Loucy (cell line): Measurements from ENCODE around the gene PDGFC.

Source experiments
- H2AFZ ChIP-seq: fragments of 200-600 bp; sonication (generic); 2 replicates; pipeline ENCODE4 v1.6.0; 2016; ENCODE audit warnings: antibody characterized with exemption, mild to moderate bottlenecking, low read length, moderate library complexity
- H3F3A ChIP-seq: fragments of 200-600 bp; 2 replicates; pipeline ENCODE4 v1.6.0; 2016; ENCODE audit warnings: antibody characterized with exemption, low read depth, mild to moderate bottlenecking
- H3K27me3 ChIP-seq: fragments of 200-600 bp; sonication (generic); 2 replicates; pipeline ENCODE4 v1.6.1; 2014; ENCODE audit warnings: low read length, mild to moderate bottlenecking; ENCODE audit not compliant: insufficient read depth, poor library complexity, severe bottlenecking
- H3K36me3 ChIP-seq: fragments of 200-600 bp; sonication (generic); 2 replicates; pipeline ENCODE4 v1.6.1; 2016; ENCODE audit warnings: low read length; ENCODE audit not compliant: insufficient read depth
- H3K4me1 ChIP-seq: fragments of 200-600 bp; sonication (generic); 2 replicates; pipeline ENCODE4 v1.5.1; 2014; ENCODE audit warnings: low read length, mild to moderate bottlenecking; ENCODE audit not compliant: insufficient read depth, poor library complexity, severe bottlenecking
- H3K4me2 ChIP-seq: fragments of 200-600 bp; sonication (generic); 2 replicates; pipeline ENCODE4 v1.6.0; 2014; ENCODE audit warnings: antibody characterized with exemption, low read length, low read depth, mild to moderate bottlenecking; ENCODE audit not compliant: poor library complexity, severe bottlenecking
- H3K4me3 ChIP-seq: fragments of 200-600 bp; sonication (generic); 2 replicates; pipeline ENCODE4 v1.5.1; 2014; ENCODE audit warnings: low read length, mild to moderate bottlenecking, mixed read lengths; ENCODE audit not compliant: poor library complexity, severe bottlenecking
- H3K79me2 ChIP-seq: fragments of 200-600 bp; sonication (generic); 2 replicates; pipeline ENCODE4 v1.6.1; 2014; ENCODE audit warnings: low read length; ENCODE audit not compliant: insufficient read depth
- H3K9ac ChIP-seq: fragments of 200-600 bp; sonication (generic); 2 replicates; pipeline ENCODE4 v1.6.0; 2014; ENCODE audit warnings: mild to moderate bottlenecking, low read depth, low read length, moderate library complexity; ENCODE audit not compliant: poor library complexity, severe bottlenecking
- H3K9me2 ChIP-seq: fragments of 200-600 bp; sonication (generic); replicated peaks from 2 replicates; pipeline ENCODE4 v1.6.1; 2016; ENCODE audit warnings: low read depth, low read length, mixed read lengths
- H3K9me3 ChIP-seq: fragments of 200-600 bp; sonication (generic); 2 replicates; pipeline ENCODE4 v1.6.1; 2014; ENCODE audit warnings: mild to moderate bottlenecking, antibody characterized with exemption, low read length, low read depth; ENCODE audit not compliant: insufficient read depth
- H4K20me1 ChIP-seq: fragments of 200-600 bp; sonication (generic); 2 replicates; pipeline ENCODE4 v1.6.0; 2014; ENCODE audit warnings: antibody characterized with exemption, low read length, mild to moderate bottlenecking; ENCODE audit not compliant: insufficient read depth, poor library complexity, severe bottlenecking
- EZH2phosphoT487 ChIP-seq: fragments of 200-600 bp; IDR thresholded peaks from 2 replicates; pipeline ENCODE4 v1.6.1; 2018; ENCODE audit warnings: antibody characterized with exemption, mild to moderate bottlenecking, moderate library complexity, borderline replicate concordance
- TF ChIP-seq, protein P1 (sequence below): fragments of 200-600 bp; sonication (generic); conservative IDR thresholded peaks from 2 replicates; pipeline ENCODE4 v1.5.1; 2014; ENCODE audit warnings: mild to moderate bottlenecking, antibody characterized with exemption, low read length

The PDGFC gene

GRCh38 chr4:156838761-156839160 lies 132.8 kb downstream of the PDGFC start:
- no peaks in the 10 kb centered on the region for H4K20me1 ChIP-seq
- no peak overlapping the region for H3K4me3 ChIP-seq
- H3K4me2 ChIP-seq, result no peak overlapping the region
- H3K4me1 ChIP-seq, result no peaks in the 10 kb centered on the region
- no peaks in the 10 kb centered on the region for H3F3A ChIP-seq
- H3K79me2 ChIP-seq, result no peaks in the 10 kb centered on the region
- no peaks in the 10 kb centered on the region for H3K9me3 ChIP-seq
- H2AFZ ChIP-seq, result no peak overlapping the region
- TF ChIP-seq, protein P1, sequence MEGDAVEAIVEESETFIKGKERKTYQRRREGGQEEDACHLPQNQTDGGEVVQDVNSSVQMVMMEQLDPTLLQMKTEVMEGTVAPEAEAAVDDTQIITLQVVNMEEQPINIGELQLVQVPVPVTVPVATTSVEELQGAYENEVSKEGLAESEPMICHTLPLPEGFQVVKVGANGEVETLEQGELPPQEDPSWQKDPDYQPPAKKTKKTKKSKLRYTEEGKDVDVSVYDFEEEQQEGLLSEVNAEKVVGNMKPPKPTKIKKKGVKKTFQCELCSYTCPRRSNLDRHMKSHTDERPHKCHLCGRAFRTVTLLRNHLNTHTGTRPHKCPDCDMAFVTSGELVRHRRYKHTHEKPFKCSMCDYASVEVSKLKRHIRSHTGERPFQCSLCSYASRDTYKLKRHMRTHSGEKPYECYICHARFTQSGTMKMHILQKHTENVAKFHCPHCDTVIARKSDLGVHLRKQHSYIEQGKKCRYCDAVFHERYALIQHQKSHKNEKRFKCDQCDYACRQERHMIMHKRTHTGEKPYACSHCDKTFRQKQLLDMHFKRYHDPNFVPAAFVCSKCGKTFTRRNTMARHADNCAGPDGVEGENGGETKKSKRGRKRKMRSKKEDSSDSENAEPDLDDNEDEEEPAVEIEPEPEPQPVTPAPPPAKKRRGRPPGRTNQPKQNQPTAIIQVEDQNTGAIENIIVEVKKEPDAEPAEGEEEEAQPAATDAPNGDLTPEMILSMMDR, result no peak
- no peak for TF ChIP-seq EZH2phosphoT487
- no peaks in the 10 kb centered on the region for H3K9me2 ChIP-seq
- no peaks in the 10 kb centered on the region for H3K27me3 ChIP-seq
- no peaks in the 10 kb centered on the region for H3K36me3 ChIP-seq
- H3K9ac ChIP-seq, result no peak overlapping the region

- Histone ChIP-seq H3K27me3 (no peaks in the 10 kb centered on the region), H2AFZ (no peak overlapping the region), H3K9me3 (no peaks in the 10 kb centered on the region), H3K4me3 (no peak overlapping the region), H3K79me2 (no peaks in the 10 kb centered on the region), H3F3A (no peaks in the 10 kb centered on the region), H3K9ac (no peak overlapping the region), H3K4me1 (no peaks in the 10 kb centered on the region), H3K9me2 (no peaks in the 10 kb centered on the region), H4K20me1 (no peaks in the 10 kb centered on the region), H3K36me3 (no peaks in the 10 kb centered on the region), H3K4me2 (no peak overlapping the region)
- TF ChIP-seq EZH2phosphoT487, result no peak
- TF ChIP-seq, protein P1, result no peak
These were observed 133.8 kb downstream of the PDGFC start for GRCh38 chr4:156837625-156838345.

DNA sequence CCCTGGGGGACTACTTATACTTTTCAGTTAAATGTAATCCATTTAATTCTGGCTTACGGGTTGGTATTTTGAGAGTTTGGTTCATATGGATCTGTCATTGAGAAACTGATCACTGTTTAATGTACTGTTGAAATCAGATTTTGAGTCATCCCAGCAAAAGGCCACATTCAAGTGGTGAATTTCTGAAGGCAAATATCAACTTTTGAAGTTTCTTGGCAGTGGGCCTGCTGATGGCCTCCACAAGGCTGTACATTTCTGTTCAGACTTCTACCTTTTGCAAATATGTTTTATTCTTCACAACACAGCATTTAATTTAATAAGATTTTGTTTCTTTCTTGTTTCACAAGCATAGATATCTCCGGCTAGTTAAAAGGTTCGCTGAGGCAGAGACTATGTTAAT lies 138.7 kb downstream of the PDGFC start:
- no peaks in the 10 kb centered on the region for H3K9me2 ChIP-seq
- H3K79me2 ChIP-seq, result no peaks in the 10 kb centered on the region
- H3K4me1 ChIP-seq, result no peaks in the 10 kb centered on the region
- TF ChIP-seq, protein P1, result no peak
- no peak for TF ChIP-seq EZH2phosphoT487
- no peaks in the 10 kb centered on the region for H3K9me3 ChIP-seq
- no peaks in the 10 kb centered on the region for H3F3A ChIP-seq
- no peak overlapping the region for H2AFZ ChIP-seq
- no peak overlapping the region for H3K4me3 ChIP-seq
- no peak overlapping the region for H3K4me2 ChIP-seq
- no peaks in the 10 kb centered on the region for H3K36me3 ChIP-seq
- H4K20me1 ChIP-seq, result no peaks in the 10 kb centered on the region
- no peaks in the 10 kb centered on the region for H3K27me3 ChIP-seq
- no peak overlapping the region for H3K9ac ChIP-seq
